ENCODE results near the gene OTX1. TPM values are rescaled to one million over a fixed set of nuclear protein-coding genes. Genes with fewer than 3 reads are reported as not detected.
A peak's percentile ranks its signal among the peaks of the same experiment; 100 is the strongest.

The OTX1 gene
- total and polyA plus RNA-seq, 10 donors, result 0.23 to 0.37 TPM; not detected in 8

- no peak for TF ChIP-seq POLR2A (IDR thresholded peaks at IDR 0.05)
- no peak for TF ChIP-seq POLR2AphosphoS5 (IDR thresholded peaks at IDR 0.05)
- peak in 1 of 11 experiments; percentile 13 for TF ChIP-seq CTCF (IDR thresholded peaks at IDR 0.05 in 8 of 11, conservative IDR thresholded peaks at IDR 0.05 in 3 of 11)
- intact Hi-C loops (cut with DNase I; ENCODE audit: low total_unique reads), result no loop called here
- H3K36me3 ChIP-seq, result no peaks in the 10 kb centered on the region
Measured at GRCh38 chr2:63078852-63079606, 28.4 kb downstream of the OTX1 start.

GRCh38 chr2:63081404-63081803 is 30.8 kb downstream of the OTX1 start:
- H3K4me3 ChIP-seq, result no peak overlapping the region
- intact Hi-C loops (cut with DNase I; ENCODE audit: low total_unique reads), result no loop called here
- WGBS, 5 donors, result 67 to 75% (median 72%) methylated on average over 4 of the region's 4 CpGs

More at GRCh38 chr2:63078852-63079606, 28.4 kb downstream of the OTX1 start:
- Histone ChIP-seq H3K4me3 (no peak overlapping the region), H3K9me3 (no peaks in the 10 kb centered on the region), H3K4me1 (no peaks in the 10 kb centered on the region), H3K27me3 (replicated peaks in 1 of 7) (peaks cover 0 to 34% (median 0%) of the 10 kb centered on the region in 7 donors), H3K27ac (no peak overlapping the region)
- no peak for DNase-seq
- 71 to 81% (median 75%) methylated on average over 4 of the region's 4 CpGs for WGBS, 5 donors

GRCh38 chr2:63086687-63087086 is 36.1 kb downstream of the OTX1 start:
- H3K27me3 ChIP-seq (replicated peaks in 1 of 7), result peaks cover 0 to 6% (median 0%) of the 10 kb centered on the region in 7 donors
- no peak for DNase-seq
- no peaks in the 10 kb centered on the region for H3K4me1 ChIP-seq
- TF ChIP-seq POLR2A (IDR thresholded peaks at IDR 0.05), result no peak
- TF ChIP-seq POLR2AphosphoS5 (IDR thresholded peaks at IDR 0.05), result no peak
- no peak for TF ChIP-seq CTCF (IDR thresholded peaks at IDR 0.05 in 8 of 11, conservative IDR thresholded peaks at IDR 0.05 in 3 of 11)
- intact Hi-C loops (cut with DNase I; ENCODE audit: low total_unique reads), result no loop called here
- H3K9me3 ChIP-seq, result no peaks in the 10 kb centered on the region
- 43 to 61% (median 58%) methylated on average over 1 of the region's 1 CpG for WGBS, 5 donors
- H3K36me3 ChIP-seq, result no peaks in the 10 kb centered on the region
- H3K27ac ChIP-seq, result no peak overlapping the region
- H3K4me3 ChIP-seq, result no peak overlapping the region

More at GRCh38 chr2:63081404-63081803, 30.8 kb downstream of the OTX1 start:
- Histone ChIP-seq H3K9me3 (no peaks in the 10 kb centered on the region), H3K36me3 (no peaks in the 10 kb centered on the region), H3K4me1 (no peaks in the 10 kb centered on the region), H3K27ac (no peak overlapping the region), H3K27me3 (replicated peaks in 1 of 7) (peaks cover 0 to 22% (median 0%) of the 10 kb centered on the region in 7 donors)
- no peak for TF ChIP-seq CTCF (IDR thresholded peaks at IDR 0.05 in 8 of 11, conservative IDR thresholded peaks at IDR 0.05 in 3 of 11)
- no peak for DNase-seq

GRCh38 chr2:63092401-63092800 is 41.8 kb downstream of the OTX1 start:
- Histone ChIP-seq H3K9me3 (no peaks in the 10 kb centered on the region), H3K27me3 (replicated peaks in 1 of 7) (no peaks in the 10 kb centered on the region), H3K4me1 (no peaks in the 10 kb centered on the region), H3K4me3 (no peak overlapping the region), H3K36me3 (no peaks in the 10 kb centered on the region), H3K27ac (no peak overlapping the region)
- WGBS, 5 donors, result 89 to 98% (median 95%) methylated on average over 1 of the region's 1 CpG
- intact Hi-C loops (cut with DNase I; ENCODE audit: low total_unique reads), result no loop called here
- no peak for DNase-seq
- no peak for TF ChIP-seq POLR2A (IDR thresholded peaks at IDR 0.05)
- no peak for TF ChIP-seq CTCF (IDR thresholded peaks at IDR 0.05 in 8 of 11, conservative IDR thresholded peaks at IDR 0.05 in 3 of 11)
- no peak for TF ChIP-seq POLR2AphosphoS5 (IDR thresholded peaks at IDR 0.05)

Data from spleen (tissue), 11 donors.